Astrocyte of the cerebellum (primary cell): ENCODE results near the gene SERPINA1.
"Not testable (repeated sequence)": the region's sequence is repeated elsewhere in the genome, so short reads cannot be mapped to it uniquely, and the experiment has no call there.

Experiments used
- DNase-seq: peaks from one replicate; pipeline ENCODE4 v3.0.0-alpha.2; 2011; ENCODE audit warnings: low read depth
- H3K4me3 ChIP-seq: 2 replicates; pipeline ENCODE4 v1.5.1; 2011; ENCODE audit warnings: mild to moderate bottlenecking, low read depth, low read length, moderate library complexity
- in situ Hi-C: cut with HindIII; loops from 2 replicates; pipeline ENCODE4 v1.10.0; 2017; ENCODE audit warnings: low sequenced_read_pairs
- TF ChIP-seq, protein P1 (sequence below): IDR thresholded peaks from 2 replicates; pipeline ENCODE4 v1.5.1; 2012; ENCODE audit warnings: low read length, low read depth, moderate library complexity, mild to moderate bottlenecking; ENCODE audit errors: missing control alignments

The SERPINA1 gene

DNA sequence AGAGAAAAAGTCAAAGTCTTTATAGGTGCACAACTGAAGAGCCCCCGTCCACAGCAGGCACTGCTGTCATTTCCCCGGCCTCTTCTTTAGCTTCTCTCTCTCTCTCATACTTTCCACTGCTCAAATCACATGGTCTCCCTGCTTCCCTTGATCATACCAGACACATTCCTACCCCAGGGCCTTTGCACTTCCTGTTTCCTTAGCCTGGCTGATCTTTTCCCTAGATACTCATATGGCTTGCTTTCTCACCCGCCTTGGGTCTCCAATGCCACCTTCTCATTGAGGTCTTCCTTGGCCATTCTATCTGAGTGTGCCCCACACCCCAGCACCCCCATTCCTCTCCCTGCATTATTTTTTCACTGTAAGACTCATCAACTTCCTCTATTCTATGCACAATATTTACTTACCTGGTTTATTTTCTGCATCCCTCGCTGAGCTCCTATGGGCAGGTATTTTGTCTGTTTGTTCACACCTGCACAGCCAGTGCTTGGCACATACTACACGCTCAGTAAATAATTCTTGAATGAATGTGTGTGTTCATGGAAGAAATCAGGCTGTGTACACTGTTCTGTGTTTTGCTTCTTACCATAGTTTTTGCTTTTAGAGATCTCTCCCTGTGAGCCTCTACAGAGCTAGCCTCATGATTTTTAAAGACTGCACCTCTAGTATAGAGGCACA, 31.9 kb downstream of the SERPINA1 start:
- no peak for DNase-seq
- TF ChIP-seq, protein P1, sequence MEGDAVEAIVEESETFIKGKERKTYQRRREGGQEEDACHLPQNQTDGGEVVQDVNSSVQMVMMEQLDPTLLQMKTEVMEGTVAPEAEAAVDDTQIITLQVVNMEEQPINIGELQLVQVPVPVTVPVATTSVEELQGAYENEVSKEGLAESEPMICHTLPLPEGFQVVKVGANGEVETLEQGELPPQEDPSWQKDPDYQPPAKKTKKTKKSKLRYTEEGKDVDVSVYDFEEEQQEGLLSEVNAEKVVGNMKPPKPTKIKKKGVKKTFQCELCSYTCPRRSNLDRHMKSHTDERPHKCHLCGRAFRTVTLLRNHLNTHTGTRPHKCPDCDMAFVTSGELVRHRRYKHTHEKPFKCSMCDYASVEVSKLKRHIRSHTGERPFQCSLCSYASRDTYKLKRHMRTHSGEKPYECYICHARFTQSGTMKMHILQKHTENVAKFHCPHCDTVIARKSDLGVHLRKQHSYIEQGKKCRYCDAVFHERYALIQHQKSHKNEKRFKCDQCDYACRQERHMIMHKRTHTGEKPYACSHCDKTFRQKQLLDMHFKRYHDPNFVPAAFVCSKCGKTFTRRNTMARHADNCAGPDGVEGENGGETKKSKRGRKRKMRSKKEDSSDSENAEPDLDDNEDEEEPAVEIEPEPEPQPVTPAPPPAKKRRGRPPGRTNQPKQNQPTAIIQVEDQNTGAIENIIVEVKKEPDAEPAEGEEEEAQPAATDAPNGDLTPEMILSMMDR = no peak

DNA sequence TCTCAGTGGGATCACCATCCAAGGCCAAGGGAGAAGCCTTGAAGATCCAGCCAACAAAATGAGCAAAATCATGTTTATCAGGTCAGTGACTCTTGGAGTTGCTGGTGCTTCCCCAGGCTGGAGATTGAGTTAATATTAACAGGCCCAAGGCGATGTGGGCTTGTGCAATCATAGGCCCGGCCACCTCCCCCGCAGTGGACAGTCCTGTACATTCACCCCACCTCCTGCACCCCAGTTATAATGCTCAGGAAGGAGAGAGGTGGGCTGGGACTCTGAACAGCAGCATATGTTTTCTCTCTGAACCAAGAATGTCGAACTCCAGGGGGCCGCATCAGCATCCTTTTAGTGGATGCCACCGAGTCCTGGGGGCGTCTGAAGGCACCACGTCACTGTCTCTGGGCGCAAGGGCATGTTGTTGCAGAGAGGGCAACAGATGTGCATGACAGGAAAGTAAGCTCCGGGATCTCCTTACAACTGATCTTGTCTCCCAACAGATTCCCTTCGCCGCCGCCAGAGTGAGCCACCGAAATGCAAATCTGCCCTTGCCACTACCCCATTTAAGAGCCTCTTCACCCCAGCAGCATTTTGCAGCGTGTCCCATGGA, 33.1 kb downstream of the SERPINA1 start:
- H3K4me3 ChIP-seq = no peak overlapping the region
- TF ChIP-seq, protein P1 = peak; percentile 57
- no peak for DNase-seq
- in situ Hi-C loops = no loop called here

More for the DNA sequence above, 31.9 kb downstream of the SERPINA1 start:
- no peak overlapping the region for H3K4me3 ChIP-seq
- in situ Hi-C loops = no loop called here

DNA sequence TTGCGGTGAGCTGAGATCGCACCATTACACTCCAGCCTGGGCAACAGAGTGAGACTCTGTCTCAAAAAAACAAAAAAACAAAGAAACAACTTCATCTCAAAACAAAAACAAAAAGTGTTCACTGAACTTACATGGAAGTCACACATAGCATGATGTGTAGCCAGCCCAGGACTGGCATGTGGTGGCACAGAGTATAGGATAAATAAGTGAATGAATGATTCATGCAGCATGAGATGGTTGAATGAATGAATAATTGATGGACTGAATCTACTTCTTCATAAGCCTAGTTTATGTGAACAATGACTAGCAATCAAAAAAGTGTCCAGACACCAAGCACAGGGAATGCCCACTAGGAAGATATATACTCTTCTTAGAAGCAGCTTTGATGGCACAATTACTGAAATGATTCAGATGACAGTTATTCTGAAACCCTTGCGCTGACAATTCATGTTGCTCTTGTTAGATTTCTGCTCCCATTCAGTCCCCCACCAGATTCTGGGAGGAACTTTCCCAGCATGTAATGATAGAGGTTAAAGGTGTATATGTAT, 33.7 kb downstream of the SERPINA1 start:
- no peak overlapping the region for H3K4me3 ChIP-seq
- TF ChIP-seq, protein P1 = no peak
- DNase-seq = no peak
- in situ Hi-C loops = no loop called here

- H3K4me3 ChIP-seq, in situ Hi-C loops, DNase-seq: not testable (repeated sequence)
These were observed 34.2 kb downstream of the SERPINA1 start for GRCh38 chr14:94354190-94354589.

- in situ Hi-C loops = no loop called here
- TF ChIP-seq, protein P1 = no peak
- no peak for DNase-seq
- no peak overlapping the region for H3K4me3 ChIP-seq
These were observed 39.1 kb downstream of the SERPINA1 start for GRCh38 chr14:94349276-94349675.

GRCh38 chr14:94348836-94349235, 39.6 kb downstream of the SERPINA1 start:
- TF ChIP-seq, protein P1 = no peak
- H3K4me3 ChIP-seq = no peak overlapping the region
- in situ Hi-C loops = no loop called here
- DNase-seq = no peak

- in situ Hi-C loops = no loop called here
- no peak overlapping the region for H3K4me3 ChIP-seq
- no peak for DNase-seq
- TF ChIP-seq, protein P1 = no peak
These were observed 41.6 kb downstream of the SERPINA1 start for GRCh38 chr14:94346841-94347240.

GRCh38 chr14:94346065-94346786, 42.2 kb downstream of the SERPINA1 start:
- DNase-seq, H3K4me3 ChIP-seq, in situ Hi-C loops: not testable (repeated sequence)
